GM18505 (cell line): ENCODE measurements around the gene SLC35G4.

Experiments used
- ATAC-seq: cut with Tn5 transposase; IDR thresholded peaks from one replicate; pipeline ENCODE4 v1.9.1; 2021; ENCODE audit not compliant: unreplicated experiment
- POLR2A ChIP-seq: IDR thresholded peaks from 4 replicates; pipeline ENCODE4 v1.6.1; 2011; ENCODE audit warnings: borderline replicate concordance; ENCODE audit not compliant: insufficient read depth, insufficient read length; ENCODE audit errors: extremely low read depth

Gene SLC35G4

GRCh38 chr18:11657152-11657551 is 47.8 kb downstream of the SLC35G4 start:
- no peak for TF ChIP-seq POLR2A
- no peak for ATAC-seq

- TF ChIP-seq POLR2A = no peak
- no peak for ATAC-seq
These were observed 48.2 kb downstream of the SLC35G4 start for GRCh38 chr18:11657554-11657953.

GRCh38 chr18:11658019-11658418 is 48.6 kb downstream of the SLC35G4 start:
- ATAC-seq = no peak
- TF ChIP-seq POLR2A = no peak

GRCh38 chr18:11658989-11659388 is 49.6 kb downstream of the SLC35G4 start:
- no peak for TF ChIP-seq POLR2A

More at GRCh38 chr18:11658989-11659388, 49.6 kb downstream of the SLC35G4 start:
- ATAC-seq = no peak
